Gastrocnemius medialis (tissue), 4 donors: ENCODE measurements around the gene SPINT2.

Experiments
- CTCF ChIP-seq, 5 experiments: fragments of 450-650 bp in 3 of 5; fragments of 200-600 bp in 2 of 5; sonication (generic) in 2 of 5; IDR thresholded peaks in 4 of 5; conservative IDR thresholded peaks in 1 of 5; 1 replicate in 4 of 5; 2 replicates in 1 of 5; pipeline ENCODE4 v1.5.1; 2016 to 2019; ENCODE audit warnings: antibody characterized with exemption in 5 of 5, mild to moderate bottlenecking in 3 of 5, moderate library complexity in 3 of 5
- POLR2A ChIP-seq, 2 donors: fragments of 450-650 bp; IDR thresholded peaks; one replicate each; pipeline ENCODE4 v1.6.1; 2017; ENCODE audit warnings: antibody characterized with exemption in 2 of 2, mild to moderate bottlenecking in 2 of 2, moderate library complexity in 2 of 2

- TF ChIP-seq CTCF (IDR thresholded peaks at IDR 0.05 in 4 of 5, conservative IDR thresholded peaks at IDR 0.05 in 1 of 5): no peak
- TF ChIP-seq POLR2A (IDR thresholded peaks at IDR 0.05): no peak
Measured at GRCh38 chr19:38281811-38282566, 17.6 kb downstream of the SPINT2 start.
